ENCODE results near the gene TMEM140.
"Not testable (repeated sequence)": the region's sequence is repeated elsewhere in the genome, so short reads cannot be mapped to it uniquely, and the experiment has no call there.

Gene TMEM140

GRCh38 chr7:135211946-135212685 lies 64.2 kb downstream of the TMEM140 start:
- DNase-seq (ENCODE audit: low read depth in 2 of 2, low spot score in 1 of 2), result not testable (repeated sequence)

DNA sequence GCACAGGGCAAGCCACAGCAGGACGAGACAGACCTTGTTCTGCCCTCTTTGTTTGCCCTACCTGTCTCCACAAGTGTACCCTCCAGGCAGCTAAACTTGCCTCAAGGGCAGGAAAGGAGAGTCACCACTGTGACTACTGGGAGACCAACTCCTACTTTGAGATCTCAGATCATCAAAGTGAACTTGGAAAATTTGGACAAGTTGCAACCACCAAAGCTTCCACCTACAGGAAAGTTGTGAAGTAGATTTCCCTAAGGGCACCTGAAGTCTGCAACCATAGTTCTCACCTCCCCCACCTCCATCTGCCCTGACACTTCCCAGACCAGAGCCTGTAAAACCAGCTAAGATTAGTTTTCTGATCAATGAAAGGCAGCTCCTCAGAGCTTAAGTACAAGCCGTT lies 66.0 kb downstream of the TMEM140 start:
- no peak for DNase-seq (ENCODE audit: low read depth in 2 of 2, low spot score in 1 of 2)

DNA sequence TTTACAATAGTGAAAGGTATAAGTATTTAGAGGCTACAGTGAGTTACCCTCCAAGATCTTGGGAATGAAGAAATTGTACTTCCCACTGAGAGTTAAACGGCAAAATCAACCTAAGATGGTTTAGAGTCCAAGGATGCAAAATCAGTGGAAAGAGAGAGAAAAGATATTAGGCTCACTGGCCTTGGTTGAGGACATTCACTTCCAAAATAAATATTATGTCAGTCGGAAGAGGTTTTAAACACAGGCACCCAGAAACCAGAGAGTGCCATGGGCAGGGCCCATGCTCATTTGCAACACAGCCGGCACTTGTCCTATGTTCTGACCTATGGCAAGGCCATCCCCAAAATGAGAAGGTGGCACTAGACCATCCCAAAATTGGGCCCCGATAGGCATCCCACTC lies 67.3 kb downstream of the TMEM140 start:
- no peak for DNase-seq (ENCODE audit: low read depth in 2 of 2, low spot score in 1 of 2)

DNA sequence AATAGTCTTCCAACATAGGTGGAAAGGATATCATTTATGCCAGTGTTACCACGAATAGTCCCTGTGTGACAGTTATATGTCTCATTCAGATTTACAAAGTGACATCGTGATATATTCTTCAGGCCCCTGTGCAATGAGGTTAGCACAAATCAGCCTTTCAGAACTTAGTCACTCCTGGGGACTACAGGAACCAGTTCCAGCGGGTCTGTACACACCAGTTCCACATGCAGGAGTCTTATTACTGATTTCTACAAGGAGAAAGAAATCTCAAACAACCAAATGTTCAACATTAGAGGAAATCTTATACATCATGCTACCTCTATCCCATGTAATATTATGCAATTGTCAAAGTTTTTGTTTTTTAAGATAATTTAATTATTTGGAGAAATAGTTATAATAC lies 67.8 kb downstream of the TMEM140 start:
- DNase-seq (ENCODE audit: low read depth in 2 of 2, low spot score in 1 of 2), result no peak

All from stimulated activated CD8-positive, alpha-beta memory T cell treated with anti-CD3 and anti-CD28 coated beads, Interleukin-4, amount 100 ng/mL, for 4 hours (primary cell).